KMS-11 (cell line): ENCODE data around the gene PTPRQ.

Experiments
- H2AFZ ChIP-seq: fragments of 200-600 bp; sonication (generic); 2 replicates; pipeline ENCODE4 v1.6.1; 2016; ENCODE audit warnings: antibody characterized with exemption, mixed run types, low read depth
- H3K27ac ChIP-seq: fragments of 200-600 bp; sonication (generic); 2 replicates; pipeline ENCODE4 v1.6.1; 2016; ENCODE audit warnings: mild to moderate bottlenecking, mixed run types
- H3K27me3 ChIP-seq: fragments of 200-600 bp; sonication (generic); 2 replicates; pipeline ENCODE4 v1.6.1; 2017; ENCODE audit warnings: mild to moderate bottlenecking, low read depth, mixed run types, moderate library complexity; ENCODE audit not compliant: insufficient read depth
- H3K36me3 ChIP-seq: fragments of 200-600 bp; sonication (generic); 2 replicates; pipeline ENCODE4 v1.6.1; 2017; ENCODE audit warnings: mild to moderate bottlenecking, mixed run types; ENCODE audit not compliant: insufficient read depth
- H3K4me1 ChIP-seq: fragments of 200-600 bp; sonication (generic); 2 replicates; pipeline ENCODE4 v1.6.1; 2016; ENCODE audit warnings: mild to moderate bottlenecking, low read depth, mixed run types; ENCODE audit not compliant: poor library complexity, severe bottlenecking
- H3K4me2 ChIP-seq: fragments of 200-600 bp; sonication (generic); 2 replicates; pipeline ENCODE4 v1.7.0; 2016; ENCODE audit warnings: mild to moderate bottlenecking, mixed run types
- H3K4me3 ChIP-seq: fragments of 200-600 bp; sonication (generic); IDR thresholded peaks from 2 replicates; pipeline ENCODE4 v1.6.1; 2017; ENCODE audit warnings: low read depth, low read length, mixed read lengths; ENCODE audit not compliant: insufficient read depth
- H3K79me2 ChIP-seq: fragments of 200-600 bp; sonication (generic); 2 replicates; pipeline ENCODE4 v1.6.1; 2016; ENCODE audit warnings: low read depth, mixed run types; ENCODE audit not compliant: insufficient read depth
- H3K9ac ChIP-seq: fragments of 200-600 bp; sonication (generic); 2 replicates; pipeline ENCODE4 v1.6.1; 2016; ENCODE audit warnings: mild to moderate bottlenecking, mixed run types
- H4K20me1 ChIP-seq: fragments of 200-600 bp; sonication (generic); 2 replicates; pipeline ENCODE4 v1.6.1; 2016; ENCODE audit warnings: mild to moderate bottlenecking, mixed run types; ENCODE audit not compliant: insufficient read depth
- TF ChIP-seq, protein P1 (sequence below): fragments of 200-600 bp; sonication (generic); conservative IDR thresholded peaks from 2 replicates; pipeline ENCODE4 v1.6.1; 2017; ENCODE audit warnings: low read depth, mild to moderate bottlenecking, antibody characterized with exemption, low read length, moderate library complexity, mixed read lengths

The PTPRQ gene

DNA sequence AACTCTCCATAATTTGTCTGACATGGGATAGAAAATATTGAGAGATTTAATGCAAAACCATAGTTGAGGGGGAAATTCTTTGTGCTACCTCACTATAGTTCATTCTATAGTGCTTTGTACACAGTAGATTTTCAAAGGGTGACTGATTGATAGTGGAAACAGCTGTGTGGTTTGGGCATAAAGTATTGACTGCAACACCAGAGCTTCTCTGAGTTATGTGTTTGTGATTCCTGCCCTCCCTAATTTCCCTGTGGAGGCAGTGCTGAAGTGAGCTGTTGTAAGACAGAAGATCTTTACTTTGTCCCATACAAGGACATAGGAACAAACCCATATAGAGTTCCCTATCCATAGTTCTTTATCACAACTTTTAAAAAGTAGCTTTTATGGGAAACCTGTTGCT lies 47.1 kb downstream of the PTPRQ start:
- Histone ChIP-seq H3K36me3 (no peaks in the 10 kb centered on the region), H3K27ac (no peak overlapping the region), H3K4me3 (no peak overlapping the region), H3K4me1 (no peaks in the 10 kb centered on the region), H3K79me2 (no peaks in the 10 kb centered on the region), H3K9ac (no peak overlapping the region), H4K20me1 (no peaks in the 10 kb centered on the region), H3K27me3 (no peaks in the 10 kb centered on the region), H3K4me2 (no peak overlapping the region), H2AFZ (no peak overlapping the region)
- TF ChIP-seq, protein P1, sequence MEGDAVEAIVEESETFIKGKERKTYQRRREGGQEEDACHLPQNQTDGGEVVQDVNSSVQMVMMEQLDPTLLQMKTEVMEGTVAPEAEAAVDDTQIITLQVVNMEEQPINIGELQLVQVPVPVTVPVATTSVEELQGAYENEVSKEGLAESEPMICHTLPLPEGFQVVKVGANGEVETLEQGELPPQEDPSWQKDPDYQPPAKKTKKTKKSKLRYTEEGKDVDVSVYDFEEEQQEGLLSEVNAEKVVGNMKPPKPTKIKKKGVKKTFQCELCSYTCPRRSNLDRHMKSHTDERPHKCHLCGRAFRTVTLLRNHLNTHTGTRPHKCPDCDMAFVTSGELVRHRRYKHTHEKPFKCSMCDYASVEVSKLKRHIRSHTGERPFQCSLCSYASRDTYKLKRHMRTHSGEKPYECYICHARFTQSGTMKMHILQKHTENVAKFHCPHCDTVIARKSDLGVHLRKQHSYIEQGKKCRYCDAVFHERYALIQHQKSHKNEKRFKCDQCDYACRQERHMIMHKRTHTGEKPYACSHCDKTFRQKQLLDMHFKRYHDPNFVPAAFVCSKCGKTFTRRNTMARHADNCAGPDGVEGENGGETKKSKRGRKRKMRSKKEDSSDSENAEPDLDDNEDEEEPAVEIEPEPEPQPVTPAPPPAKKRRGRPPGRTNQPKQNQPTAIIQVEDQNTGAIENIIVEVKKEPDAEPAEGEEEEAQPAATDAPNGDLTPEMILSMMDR = no peak

DNA sequence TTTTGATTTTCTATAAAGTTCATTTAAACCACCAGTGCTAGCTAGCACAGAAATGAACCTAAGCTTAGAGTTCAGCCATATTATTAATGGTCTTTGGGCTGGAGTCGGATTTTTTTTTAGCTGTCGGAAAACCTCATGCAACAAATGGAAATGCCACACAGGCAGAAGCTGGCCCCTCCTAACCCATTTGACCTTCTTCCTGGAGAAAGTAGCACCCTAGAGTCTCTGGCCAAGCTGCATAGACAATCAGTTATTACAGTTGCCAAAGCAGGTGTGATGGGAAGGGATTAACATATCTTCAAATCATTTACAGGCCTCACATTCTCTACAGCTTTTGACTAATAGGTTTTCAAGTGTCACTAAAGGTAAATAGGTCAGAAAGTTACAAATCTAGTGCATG lies 49.4 kb downstream of the PTPRQ start:
- Histone ChIP-seq H3K4me1 (no peaks in the 10 kb centered on the region), H3K27me3 (no peaks in the 10 kb centered on the region), H2AFZ (no peak overlapping the region), H3K9ac (no peak overlapping the region), H3K4me2 (no peak overlapping the region), H4K20me1 (no peaks in the 10 kb centered on the region), H3K27ac (no peak overlapping the region), H3K4me3 (no peak overlapping the region), H3K79me2 (no peaks in the 10 kb centered on the region), H3K36me3 (no peaks in the 10 kb centered on the region)
- TF ChIP-seq, protein P1 = no peak

DNA sequence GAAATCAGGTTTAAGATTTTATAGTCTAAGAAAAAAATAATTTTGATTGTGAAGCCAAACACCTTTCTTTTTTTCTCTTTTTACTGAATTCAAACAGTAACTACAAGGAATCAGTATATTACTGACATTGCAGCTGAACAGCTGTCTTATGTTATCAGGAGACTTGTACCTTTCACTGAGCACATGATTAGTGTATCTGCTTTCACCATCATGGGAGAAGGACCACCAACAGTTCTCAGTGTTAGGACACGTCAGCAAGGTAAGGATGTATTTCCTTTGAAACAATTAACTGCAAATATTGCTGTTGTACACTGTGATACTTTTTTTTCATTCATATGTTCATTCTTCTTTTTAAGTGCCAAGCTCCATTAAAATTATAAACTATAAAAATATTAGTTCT lies 50.8 kb downstream of the PTPRQ start:
- Histone ChIP-seq H3K4me1 (no peaks in the 10 kb centered on the region), H2AFZ (no peak overlapping the region), H3K27me3 (no peaks in the 10 kb centered on the region), H3K4me3 (no peak overlapping the region), H3K79me2 (no peaks in the 10 kb centered on the region), H3K27ac (no peak overlapping the region), H3K9ac (no peak overlapping the region), H3K4me2 (no peak overlapping the region), H3K36me3 (no peaks in the 10 kb centered on the region), H4K20me1 (no peaks in the 10 kb centered on the region)
- TF ChIP-seq, protein P1 = no peak

DNA sequence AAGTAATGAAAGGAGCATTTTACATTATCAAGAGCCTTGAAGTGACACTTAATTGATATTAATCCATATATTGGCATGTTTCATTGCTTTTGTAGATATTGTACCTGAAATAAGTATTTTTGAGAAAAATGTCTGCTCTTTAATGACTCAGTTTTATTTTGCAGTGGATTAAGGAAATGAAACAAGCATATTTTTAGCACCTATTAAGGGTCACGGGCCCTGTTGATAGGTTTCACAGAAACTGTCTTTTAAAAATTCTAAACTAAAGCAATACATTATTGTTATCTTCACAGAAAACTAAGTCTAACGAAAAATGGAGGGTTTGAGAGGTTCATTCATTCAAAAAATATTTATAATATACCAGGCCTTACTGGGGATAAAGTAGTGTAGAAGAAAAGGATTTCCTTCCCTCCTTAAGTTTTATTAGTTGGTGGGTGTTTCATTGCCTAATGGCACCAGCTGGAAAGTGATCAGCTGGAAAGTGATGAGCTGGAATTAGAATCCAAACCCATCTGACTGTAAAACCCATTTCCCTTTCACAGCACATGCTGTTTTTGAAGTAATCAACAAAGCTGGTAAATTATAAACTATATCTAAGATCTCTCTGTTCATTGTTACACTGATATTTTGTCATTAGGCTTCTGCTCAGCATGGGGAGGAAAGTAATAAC lies 54.2 kb downstream of the PTPRQ start:
- Histone ChIP-seq H3K4me3 (no peak overlapping the region), H4K20me1 (no peaks in the 10 kb centered on the region), H3K27ac (no peak overlapping the region), H2AFZ (no peak overlapping the region), H3K36me3 (no peaks in the 10 kb centered on the region), H3K4me1 (no peaks in the 10 kb centered on the region), H3K79me2 (no peaks in the 10 kb centered on the region), H3K4me2 (no peak overlapping the region), H3K27me3 (no peaks in the 10 kb centered on the region), H3K9ac (no peak overlapping the region)
- TF ChIP-seq, protein P1 = no peak
